Measurements from ENCODE around the gene SOX8. TPM values are rescaled to one million over a fixed set of nuclear protein-coding genes. Genes with fewer than 3 reads are reported as not detected.

Gene SOX8
- total and polyA plus RNA-seq, 7 donors = under 0.01 to 3.4 (median 2.7) TPM; not detected in 1

GRCh38 chr16:939941-940340, 41.6 kb upstream of the SOX8 start:
- TF ChIP-seq POLR2A (IDR thresholded peaks at IDR 0.05) = no peak
- TF ChIP-seq POLR2AphosphoS5 (IDR thresholded peaks at IDR 0.05) = no peak
- TF ChIP-seq EP300 (IDR thresholded peaks at IDR 0.05) = no peak
- TF ChIP-seq, protein P1, sequence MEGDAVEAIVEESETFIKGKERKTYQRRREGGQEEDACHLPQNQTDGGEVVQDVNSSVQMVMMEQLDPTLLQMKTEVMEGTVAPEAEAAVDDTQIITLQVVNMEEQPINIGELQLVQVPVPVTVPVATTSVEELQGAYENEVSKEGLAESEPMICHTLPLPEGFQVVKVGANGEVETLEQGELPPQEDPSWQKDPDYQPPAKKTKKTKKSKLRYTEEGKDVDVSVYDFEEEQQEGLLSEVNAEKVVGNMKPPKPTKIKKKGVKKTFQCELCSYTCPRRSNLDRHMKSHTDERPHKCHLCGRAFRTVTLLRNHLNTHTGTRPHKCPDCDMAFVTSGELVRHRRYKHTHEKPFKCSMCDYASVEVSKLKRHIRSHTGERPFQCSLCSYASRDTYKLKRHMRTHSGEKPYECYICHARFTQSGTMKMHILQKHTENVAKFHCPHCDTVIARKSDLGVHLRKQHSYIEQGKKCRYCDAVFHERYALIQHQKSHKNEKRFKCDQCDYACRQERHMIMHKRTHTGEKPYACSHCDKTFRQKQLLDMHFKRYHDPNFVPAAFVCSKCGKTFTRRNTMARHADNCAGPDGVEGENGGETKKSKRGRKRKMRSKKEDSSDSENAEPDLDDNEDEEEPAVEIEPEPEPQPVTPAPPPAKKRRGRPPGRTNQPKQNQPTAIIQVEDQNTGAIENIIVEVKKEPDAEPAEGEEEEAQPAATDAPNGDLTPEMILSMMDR (IDR thresholded peaks at IDR 0.05) = no peak
- Histone ChIP-seq H3K9me3 (peaks cover 0 to 4% (median 0%) of the 10 kb centered on the region in 4 donors), H3K36me3 (peaks cover 0 to 26% (median 4%) of the 10 kb centered on the region in 4 donors), H3K27ac (no peak overlapping the region), H3K4me3 (no peak overlapping the region), H3K4me1 (no peaks in the 10 kb centered on the region), H3K27me3 (no peaks in the 10 kb centered on the region)
- DNase-seq = no peak
- WGBS, 2 donors = 90 to 96% methylated on average over 17 of the region's 17 CpGs
- intact Hi-C loops (cut with DNase I) = loop anchor here (10.0 kb wide), 1 partner anchor 75 kb away; no protein-coding TSS in a partner anchor

- no peaks in the 10 kb centered on the region for H3K27me3 ChIP-seq
- no peaks in the 10 kb centered on the region for H3K4me1 ChIP-seq
- intact Hi-C loops (cut with DNase I) = no loop called here
- peaks cover 0 to 4% (median 0%) of the 10 kb centered on the region in 4 donors for H3K9me3 ChIP-seq
- H3K4me3 ChIP-seq = no peak overlapping the region
- WGBS, 2 donors = 86 to 96% methylated on average over 4 of the region's 4 CpGs
- no peak for DNase-seq
- TF ChIP-seq, protein P1 (IDR thresholded peaks at IDR 0.05) = no peak
- H3K27ac ChIP-seq = no peak overlapping the region
- peaks cover 0 to 41% (median 14%) of the 10 kb centered on the region in 4 donors for H3K36me3 ChIP-seq
These were observed 39.0 kb upstream of the SOX8 start for GRCh38 chr16:942436-943060.

GRCh38 chr16:943971-944370, 37.6 kb upstream of the SOX8 start:
- H3K4me1 ChIP-seq = no peaks in the 10 kb centered on the region
- TF ChIP-seq, protein P1 (IDR thresholded peaks at IDR 0.05) = no peak
- TF ChIP-seq POLR2AphosphoS5 (IDR thresholded peaks at IDR 0.05) (no peak), EP300 (IDR thresholded peaks at IDR 0.05) (no peak), POLR2A (IDR thresholded peaks at IDR 0.05) (no peak)
- H3K9me3 ChIP-seq = peaks cover 0 to 4% (median 0%) of the 10 kb centered on the region in 4 donors
- no peak for DNase-seq
- H3K27ac ChIP-seq = no peak overlapping the region
- no peak overlapping the region for H3K4me3 ChIP-seq
- H3K27me3 ChIP-seq = no peaks in the 10 kb centered on the region
- H3K36me3 ChIP-seq = peaks cover 0 to 41% (median 14%) of the 10 kb centered on the region in 4 donors
- intact Hi-C loops (cut with DNase I) = no loop called here
- 93 to 96% methylated on average over 5 of the region's 5 CpGs for WGBS, 2 donors

DNA sequence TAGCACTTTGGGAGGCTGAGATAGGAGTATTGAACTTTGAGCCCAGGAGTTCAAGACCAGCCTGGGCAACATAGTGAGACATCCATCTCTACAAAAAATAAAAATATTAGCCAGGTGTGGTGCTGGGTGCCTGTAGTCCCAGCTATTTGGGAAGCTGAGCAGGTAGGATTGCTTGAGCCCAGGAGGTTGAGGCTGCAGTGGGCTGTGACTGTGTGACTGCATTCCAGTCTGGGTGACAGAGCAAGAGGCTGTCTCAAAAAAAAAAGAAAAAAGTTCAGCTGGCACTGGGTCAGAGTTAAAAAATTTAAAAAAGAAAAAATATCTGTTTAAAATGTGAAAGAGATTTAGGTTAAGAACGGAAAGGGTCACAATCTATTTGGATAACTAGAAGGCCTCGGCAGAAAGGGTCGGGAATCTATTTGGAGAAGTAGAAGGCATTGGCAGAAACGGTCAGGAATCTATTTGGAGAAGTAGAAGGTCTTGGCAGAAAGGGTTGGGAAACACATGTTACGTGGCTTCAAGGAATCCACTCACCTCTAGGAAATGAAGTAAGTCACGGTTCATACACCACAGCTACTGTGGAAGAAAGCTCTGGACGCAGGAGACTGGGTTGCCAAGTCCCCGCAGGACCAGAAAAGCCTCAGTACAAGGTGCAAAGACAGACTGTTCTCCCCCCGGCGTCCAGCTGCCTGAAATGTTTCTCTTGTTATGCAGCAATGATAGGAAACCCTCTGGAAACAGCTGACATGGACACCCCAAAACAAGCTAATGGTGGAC, 36.1 kb upstream of the SOX8 start:
- DNase-seq = no peak
- TF ChIP-seq, protein P1 (IDR thresholded peaks at IDR 0.05) = no peak
- TF ChIP-seq POLR2A (IDR thresholded peaks at IDR 0.05) (no peak), EP300 (IDR thresholded peaks at IDR 0.05) (no peak), POLR2AphosphoS5 (IDR thresholded peaks at IDR 0.05) (no peak)
- H3K4me1 ChIP-seq = no peaks in the 10 kb centered on the region
- H3K27me3 ChIP-seq = no peaks in the 10 kb centered on the region
- H3K9me3 ChIP-seq = peaks cover 0 to 4% (median 0%) of the 10 kb centered on the region in 4 donors
- H3K27ac ChIP-seq = no peak overlapping the region
- no peak overlapping the region for H3K4me3 ChIP-seq
- 70 to 96% methylated on average over 10 of the region's 10 CpGs for WGBS, 2 donors
- intact Hi-C loops (cut with DNase I) = no loop called here
- H3K36me3 ChIP-seq = peaks cover 0 to 35% (median 12%) of the 10 kb centered on the region in 4 donors

Measured in sigmoid colon (tissue), 7 donors.